MV-4-11 (cell line): ENCODE measurements around the gene MESP1.
"Not testable (repeated sequence)": the region's sequence is repeated elsewhere in the genome, so short reads cannot be mapped to it uniquely, and the experiment has no call there.

Source experiments
- DNase-seq: peaks from one replicate; lab custom pipeline; 2025; lab: John Stamatoyannopoulos, UW

MESP1 gene, protein sequence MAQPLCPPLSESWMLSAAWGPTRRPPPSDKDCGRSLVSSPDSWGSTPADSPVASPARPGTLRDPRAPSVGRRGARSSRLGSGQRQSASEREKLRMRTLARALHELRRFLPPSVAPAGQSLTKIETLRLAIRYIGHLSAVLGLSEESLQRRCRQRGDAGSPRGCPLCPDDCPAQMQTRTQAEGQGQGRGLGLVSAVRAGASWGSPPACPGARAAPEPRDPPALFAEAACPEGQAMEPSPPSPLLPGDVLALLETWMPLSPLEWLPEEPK

DNA sequence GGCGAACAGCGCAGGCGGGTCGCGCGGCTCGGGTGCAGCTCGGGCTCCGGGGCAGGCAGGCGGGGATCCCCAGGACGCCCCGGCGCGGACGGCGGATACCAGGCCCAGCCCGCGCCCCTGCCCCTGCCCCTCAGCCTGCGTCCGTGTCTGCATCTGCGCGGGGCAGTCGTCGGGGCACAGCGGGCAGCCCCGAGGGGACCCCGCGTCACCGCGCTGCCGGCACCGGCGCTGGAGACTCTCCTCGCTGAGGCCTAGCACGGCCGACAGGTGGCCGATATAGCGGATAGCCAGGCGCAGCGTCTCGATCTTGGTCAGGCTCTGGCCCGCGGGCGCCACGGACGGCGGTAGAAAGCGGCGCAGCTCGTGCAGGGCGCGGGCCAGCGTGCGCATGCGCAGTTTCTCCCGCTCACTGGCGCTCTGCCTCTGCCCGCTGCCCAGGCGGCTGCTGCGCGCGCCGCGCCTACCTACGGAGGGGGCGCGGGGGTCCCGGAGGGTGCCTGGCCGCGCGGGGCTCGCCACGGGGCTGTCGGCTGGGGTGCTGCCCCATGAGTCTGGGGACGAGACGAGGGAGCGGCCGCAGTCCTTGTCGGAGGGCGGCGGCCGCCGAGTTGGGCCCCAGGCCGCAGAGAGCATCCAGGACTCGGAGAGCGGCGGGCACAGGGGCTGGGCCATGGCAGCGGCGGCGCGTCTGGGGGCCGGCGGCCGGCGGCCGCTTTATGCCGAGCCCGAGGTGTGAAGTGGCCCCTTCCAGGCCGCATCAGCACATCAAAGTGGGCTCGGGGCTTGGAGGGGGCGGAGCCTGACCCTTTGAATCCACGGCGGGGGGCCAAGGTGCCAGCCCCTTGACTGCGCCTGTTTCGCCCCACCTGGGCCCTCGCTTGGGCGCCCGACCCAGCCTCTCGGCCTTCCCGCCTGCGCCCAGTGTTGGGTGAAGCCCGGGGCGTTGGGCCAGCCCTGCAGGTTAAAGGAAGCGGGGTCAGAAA is at the start of gene MESP1:
MESP1 (minus strand) TSS at position 690 of the 983 bp plus-strand sequence; CDS start at position 672, 18 bp downstream.
- DNase-seq: peak; percentile 87

DNA sequence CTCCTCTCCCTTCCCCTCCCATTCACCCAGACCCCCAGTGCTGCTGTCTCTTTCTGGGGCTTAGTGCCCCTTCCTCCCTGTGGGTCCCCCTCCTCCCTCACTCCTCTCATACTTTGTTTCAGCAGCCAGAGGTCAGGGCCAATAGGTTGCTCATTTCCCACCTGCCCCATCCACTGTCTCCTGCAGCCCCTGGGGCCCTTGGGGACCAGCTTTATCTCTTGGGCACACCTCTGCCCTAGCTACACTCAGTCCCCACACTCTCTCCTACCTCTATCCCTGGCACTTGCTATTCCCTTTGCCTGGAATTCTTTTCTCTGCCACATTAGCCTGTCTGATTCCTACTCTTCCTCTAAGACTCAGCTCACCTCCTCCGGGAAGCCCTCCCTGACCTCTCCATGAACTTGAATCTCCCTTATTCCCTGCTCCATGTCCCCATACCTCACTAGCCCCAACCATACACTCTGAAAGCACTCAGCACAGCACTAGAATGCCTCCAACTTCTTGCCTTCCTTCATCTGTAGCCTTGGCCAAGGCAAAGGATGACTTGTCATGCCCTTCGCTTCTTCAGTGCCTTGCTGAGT is 49.0 kb upstream of the MESP1 start:
- no peak for DNase-seq

DNA sequence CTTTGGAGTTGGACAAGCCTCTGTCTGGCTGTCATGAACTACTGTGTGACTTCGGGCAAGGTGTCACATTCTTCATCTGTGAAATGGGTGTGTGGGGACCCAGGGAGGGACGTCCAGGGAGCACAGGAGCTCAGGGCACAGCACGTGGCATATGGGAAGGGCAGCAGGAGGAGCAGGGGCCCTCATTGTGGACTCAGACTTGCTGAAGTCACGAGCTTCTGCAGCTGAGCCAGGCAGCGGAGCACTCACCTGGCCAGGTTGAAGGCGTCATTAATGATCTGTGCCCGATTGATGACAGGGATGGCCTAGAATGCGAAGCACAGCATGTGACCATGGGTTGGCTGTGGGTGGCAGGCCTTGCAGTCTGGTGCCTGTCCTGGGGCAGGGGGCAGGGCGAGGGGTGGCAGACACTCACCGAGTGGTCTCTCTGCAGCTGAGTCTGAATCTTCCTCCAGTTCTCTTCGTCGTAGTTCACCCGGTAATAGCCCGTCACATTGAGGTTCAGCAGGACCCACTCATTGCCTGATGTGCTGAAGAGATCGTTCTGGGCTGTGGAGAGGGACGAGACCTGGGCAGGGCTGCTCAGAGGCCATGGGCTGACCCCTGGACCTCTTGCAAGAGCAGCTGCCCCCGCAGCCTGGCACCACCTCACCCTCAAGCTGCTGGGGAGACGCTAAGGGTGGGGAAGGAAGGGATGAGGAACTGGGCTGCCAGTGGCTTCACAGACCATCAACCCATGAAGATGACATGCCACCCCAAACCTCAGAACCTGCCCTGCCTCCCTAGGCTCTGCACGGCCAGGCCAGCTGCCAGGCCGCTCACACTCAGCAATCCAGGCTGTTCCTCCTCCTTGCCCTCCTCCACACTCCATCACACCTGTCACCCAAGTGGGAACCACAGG is 48.2 kb upstream of the MESP1 start:
- no peak for DNase-seq

DNA sequence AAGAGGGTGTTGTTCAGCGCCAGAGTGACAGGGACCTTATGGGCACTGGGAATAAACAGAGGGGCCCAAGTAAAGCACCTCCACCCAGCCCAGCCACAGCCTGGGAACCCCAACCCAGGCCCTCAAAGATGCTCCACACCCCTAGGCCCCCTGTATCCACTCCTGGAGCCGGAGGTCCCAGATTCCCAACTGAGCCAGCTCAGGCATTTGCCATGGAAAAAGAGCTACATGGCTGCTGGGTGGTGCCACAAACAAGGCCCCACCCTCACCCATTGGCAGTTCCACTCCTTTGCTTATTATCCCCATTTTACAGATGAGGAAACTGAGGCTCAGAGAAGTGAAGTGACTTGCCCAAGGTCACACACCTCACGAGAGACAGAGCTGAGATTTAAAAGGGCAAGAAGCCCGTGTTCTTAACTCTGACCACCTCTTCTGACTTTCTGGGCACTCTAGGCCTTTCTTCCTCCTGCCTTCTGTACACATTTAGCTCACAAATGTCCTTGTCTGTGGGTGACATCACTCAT is 46.7 kb upstream of the MESP1 start:
- DNase-seq: no peak

DNA sequence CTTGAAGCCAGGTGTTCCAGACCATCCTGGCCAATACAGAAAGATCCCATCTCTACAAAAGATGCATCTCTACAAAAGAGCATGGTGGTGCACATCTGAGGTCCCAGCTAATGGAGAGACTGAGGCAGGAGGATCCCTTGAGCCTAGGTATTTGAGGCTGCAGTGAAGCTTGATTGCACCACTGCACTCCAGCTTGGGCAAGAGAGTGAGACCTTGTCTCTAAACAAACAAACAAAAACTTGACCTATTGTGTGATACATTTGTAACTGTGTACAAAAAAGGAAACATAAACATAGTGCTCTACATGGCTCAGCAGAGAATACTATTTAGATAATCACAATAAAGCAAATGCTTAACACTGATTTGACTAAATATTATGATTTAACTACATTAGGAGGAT is 44.9 kb upstream of the MESP1 start:
- no peak for DNase-seq

DNA sequence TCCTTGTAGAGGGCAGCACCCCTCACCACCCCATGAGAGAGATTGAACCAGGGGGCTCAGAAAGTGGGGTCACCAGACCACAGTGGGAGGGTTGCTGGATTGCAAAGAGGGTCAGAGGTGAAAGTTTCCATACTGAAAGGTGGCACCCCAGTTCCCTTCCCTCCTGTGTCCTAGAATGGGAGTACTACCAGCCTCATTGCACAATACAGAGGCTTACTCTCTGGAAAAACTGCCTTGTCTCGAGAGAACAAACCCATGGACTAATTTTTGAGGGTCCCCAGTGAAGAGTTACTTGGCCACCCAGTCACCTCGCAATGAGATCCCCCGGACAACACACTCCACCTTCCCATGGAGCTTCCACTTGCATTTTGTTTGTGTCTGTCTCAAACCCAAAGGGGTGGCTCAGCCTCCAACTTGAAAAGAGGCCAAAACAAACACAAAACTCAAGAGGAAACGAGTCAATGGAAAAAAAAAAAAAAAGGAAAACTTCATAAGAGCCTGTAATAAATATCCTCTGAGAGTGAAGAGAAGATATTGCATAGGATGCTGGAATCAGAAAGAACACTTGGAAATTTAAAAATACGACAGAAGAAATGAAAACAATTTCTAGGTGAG is 43.7 kb upstream of the MESP1 start:
- no peak for DNase-seq

DNA sequence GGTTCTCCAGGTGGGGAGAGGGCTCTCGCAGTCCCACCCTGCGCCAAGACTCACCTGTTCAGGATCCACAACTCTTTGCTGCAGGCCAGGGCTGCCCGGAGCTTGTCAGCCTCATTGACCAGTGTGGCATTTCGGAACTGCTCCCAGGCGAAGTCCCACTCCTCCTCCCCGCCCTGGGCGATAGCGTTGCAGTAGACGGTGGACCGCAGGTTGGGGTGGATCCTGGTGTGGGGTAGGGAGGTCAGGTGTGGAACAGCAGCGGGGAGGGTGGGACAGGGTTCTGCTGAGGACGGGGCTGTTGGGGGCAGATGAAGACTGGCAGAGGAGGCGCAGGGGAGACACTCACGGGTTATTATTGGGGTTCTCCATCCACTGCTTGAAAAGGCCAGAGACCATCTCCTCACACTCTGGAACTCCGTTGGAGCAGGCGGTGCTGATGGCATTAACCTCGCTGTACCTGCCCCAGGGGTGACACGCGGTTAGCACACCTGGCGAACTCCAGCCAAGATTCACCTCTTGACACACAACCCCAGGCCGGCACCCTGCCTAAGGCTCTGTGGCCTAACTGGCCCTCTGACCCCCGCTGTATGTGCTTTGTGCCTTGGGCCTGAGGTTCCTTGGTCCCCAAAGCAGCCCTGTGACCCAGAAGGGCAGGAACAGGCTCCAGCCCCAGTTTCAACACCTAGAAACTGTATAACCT is 41.2 kb upstream of the MESP1 start:
- DNase-seq: no peak

DNA sequence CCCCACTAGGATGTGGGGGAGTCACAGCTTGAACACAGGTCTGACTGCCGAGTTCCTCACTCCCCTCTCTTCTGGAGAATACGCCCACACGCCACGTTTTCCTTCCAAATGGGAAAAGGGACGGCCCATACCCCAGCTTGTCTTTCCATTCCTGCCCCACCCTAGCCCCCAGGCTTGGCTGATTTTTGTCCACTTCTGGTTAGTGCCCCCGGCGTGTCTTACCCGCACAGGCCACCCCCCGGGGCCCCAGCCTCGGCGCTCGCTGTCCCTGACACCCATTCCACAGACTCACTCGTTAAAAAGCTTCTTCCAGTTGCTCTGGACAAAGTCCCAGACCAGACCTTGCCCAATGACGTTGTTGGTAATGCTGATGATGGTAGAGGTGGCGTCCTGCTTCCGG is 39.6 kb upstream of the MESP1 start:
- no peak for DNase-seq

DNA sequence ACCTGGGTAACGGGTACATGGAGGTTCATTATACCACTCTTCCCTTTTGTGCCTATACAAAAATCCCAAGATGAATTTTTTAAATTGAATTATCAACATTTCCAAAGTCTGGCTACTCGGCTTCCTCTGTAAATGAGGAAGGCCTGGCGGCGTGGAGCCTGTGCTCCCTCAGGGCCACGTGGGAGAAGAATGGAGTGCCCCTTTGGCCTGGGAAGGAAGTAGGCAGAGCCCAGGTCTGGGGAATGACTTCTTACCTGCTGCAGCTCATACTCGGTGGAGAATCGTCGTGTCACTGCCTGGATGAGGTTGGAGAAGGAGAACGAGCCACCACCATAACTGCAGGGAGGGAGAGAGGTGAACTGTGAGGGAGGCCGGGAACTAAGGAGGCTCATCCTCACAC is 39.2 kb upstream of the MESP1 start:
- no peak for DNase-seq

DNA sequence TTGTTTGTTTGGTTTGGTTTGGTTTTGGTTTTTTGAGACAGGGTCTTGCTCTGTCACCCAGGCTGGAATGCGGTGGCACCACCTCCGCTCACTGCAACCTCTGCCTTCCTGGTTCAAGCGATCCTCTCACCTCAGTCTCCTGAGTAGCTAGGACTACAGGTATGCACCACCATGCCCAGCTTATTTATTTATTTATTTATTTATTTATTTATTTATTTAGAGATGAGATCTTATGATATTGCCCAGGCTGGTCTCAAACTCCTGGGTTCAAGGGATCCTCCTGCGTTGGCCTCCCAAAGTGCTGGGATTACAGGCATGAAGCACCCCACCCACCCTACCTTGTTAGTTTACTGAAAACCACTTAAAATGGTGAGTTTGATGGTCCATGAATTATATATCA is 37.5 kb upstream of the MESP1 start:
- not testable (repeated sequence) for DNase-seq

DNA sequence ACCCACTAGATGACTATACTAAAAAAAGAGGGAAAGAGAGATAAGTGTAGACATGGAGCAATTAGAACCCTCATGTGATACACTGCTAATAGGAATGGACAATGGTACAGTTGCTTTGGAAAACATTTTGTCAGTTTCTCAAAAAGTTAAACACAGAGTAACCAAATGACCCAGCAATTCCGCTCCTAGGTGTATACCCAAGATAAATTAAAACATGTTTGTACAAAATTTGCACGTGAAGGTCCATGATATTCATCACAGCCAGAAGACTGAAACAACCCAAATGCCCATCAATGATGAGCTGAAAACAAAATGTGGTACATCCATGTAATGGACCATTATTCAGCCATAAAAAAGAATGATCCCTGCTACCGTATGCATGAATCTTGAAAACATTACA is 36.9 kb upstream of the MESP1 start:
- no peak for DNase-seq

DNA sequence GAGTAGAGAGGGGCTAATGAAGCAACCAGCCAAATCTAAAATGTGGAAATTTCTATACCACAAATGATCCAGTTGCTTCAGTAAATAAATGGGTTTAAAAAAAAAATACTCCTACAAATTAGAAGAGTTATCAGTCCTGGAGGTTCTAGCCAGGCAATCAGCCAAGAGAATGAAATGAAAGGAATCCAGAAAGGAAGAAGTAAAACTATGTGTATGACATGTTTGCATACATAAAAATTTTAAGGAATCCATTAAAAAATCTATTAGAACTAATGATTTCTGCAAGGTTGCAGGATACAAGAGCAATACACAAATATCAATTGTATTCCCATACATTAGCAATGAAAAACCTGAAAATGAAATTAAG is 34.7 kb upstream of the MESP1 start:
- no peak for DNase-seq

DNA sequence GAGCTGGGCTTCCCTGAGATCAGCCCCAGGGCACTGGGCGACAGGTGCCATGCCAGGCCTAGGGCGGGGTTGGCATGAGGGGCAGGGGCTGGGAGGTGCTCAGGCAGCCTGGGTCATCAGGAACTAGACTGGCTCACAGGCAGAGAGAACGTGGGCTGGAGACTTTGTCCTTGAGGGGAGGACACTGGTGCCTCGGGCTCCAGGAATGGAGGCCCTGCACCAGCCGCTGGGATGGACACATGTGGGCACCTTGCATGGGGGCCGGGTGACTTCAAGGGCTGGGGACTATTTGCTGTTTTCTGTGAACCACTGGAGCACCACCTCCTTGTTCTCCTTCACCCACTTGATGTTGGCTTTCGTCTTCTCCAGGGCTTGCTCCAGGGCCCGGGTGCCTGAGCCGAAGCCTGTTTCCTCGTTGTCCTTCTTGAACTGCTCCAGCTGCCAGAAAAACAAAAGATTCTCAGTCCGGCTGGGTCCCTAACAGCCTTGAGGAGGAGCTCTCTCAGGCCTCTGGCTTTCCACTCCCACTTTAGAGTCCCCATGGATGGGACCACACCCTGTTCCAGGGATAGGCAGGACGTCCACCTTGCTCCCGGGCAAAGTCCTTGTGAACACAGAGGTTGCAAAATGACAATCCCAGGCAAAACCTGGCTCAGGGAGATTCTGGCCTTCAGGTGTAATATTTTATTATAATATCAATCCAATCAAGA is 34.2 kb upstream of the MESP1 start:
- no peak for DNase-seq

DNA sequence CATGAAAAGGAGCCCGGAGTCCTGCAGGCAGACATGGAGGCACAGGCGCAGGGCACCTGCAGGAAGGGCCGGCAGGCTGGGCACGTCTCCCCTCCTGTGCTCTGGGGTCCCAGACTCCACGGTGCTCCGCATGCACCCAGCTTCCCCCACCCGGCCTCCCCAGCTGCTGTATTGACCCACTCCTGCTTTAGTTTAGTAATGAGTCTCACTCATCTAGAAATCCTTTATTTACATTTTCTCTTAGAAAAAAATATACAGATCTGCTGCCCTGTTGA is 33.6 kb upstream of the MESP1 start:
- DNase-seq: no peak

DNA sequence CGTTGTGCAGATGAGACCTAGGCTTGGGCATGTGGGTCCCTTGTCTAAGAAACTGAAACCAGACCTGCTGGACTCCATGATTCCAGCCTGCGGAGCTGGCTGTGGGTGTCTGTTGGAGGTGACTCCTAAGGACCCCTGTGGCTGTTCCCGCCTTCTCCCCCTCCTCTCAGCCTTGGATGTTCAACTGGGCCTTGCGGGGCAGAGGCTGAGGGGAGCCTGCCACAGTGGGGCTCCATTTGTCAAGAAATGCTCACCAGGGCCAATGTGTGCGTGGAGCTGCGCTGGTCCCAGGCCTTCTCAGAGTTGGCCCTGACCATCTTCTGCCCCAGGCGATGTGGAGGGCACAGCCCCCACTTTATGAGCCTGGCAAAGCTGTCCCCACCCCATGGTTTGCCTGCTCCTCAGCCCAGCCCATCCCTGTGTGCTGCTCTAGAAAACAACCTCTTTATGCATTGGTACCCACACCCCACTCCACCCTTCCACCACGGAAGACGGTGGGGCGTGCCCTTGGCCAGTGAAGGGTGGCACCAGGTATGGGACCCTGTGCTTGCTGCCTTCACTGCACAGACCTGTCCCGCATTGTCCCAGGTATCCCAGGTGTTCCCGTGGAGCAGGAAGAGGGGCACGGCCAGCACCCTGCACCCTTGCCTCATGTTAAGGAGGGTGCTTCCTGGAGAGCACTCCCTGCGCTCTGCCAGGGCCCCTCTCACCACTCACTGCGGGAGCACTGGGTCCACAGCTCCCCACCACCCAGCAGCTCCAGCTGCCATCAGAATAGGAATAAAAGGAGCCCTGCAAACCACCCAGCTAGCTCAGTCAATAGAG is 33.0 kb upstream of the MESP1 start:
- DNase-seq: no peak

DNA sequence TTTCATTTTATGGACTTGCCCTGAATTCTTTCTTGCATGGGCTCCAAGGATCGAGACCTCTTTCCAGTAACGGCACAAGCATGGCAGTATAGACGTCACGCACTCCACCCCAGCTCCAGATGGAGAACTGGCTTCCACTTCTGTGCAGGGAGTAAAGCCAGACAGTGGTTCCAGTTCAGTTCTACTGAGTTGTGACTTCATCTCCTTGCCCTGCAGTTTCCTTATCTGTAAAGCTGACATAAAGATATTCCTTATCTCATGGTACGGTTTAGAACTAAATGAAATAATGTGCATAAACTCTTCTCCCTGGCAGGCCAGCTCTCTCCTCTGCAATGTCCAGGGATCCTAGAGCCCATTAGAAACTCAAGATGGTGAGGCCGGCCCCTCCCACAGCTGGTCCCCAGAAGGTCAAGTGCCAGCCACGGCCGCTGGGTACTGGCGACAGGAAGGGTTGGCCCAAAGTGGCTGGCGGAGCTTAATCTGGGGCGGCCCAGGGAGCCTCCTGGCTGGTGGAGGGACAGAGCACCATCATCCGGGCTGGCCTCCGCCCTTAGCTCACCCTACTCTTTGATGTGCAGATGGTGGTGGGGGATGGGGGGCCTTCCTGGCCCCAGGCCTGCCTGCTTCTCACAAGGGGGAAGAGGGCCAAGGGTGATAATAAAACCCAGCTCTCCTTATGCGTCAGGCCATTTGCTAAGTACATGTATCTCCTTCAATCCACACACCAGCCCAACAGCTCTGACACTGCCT is 32.2 kb upstream of the MESP1 start:
- no peak for DNase-seq

DNA sequence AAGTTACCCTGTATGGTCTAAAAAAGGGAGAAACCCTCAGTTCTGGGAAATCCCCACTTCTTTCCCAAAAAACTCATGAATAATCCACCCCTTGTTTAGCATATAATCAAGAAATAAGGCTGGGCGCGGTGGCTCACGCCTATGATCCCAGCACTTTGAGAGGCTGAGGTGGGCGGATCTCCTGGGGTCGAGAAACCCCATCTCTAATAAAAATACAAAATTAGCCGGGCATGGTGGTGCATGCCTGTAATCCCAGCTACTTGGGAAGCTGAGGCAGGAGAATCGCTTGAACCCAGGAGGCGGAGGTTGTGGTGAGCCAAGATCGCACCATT is 31.5 kb upstream of the MESP1 start:
- DNase-seq: peak; percentile 23

DNA sequence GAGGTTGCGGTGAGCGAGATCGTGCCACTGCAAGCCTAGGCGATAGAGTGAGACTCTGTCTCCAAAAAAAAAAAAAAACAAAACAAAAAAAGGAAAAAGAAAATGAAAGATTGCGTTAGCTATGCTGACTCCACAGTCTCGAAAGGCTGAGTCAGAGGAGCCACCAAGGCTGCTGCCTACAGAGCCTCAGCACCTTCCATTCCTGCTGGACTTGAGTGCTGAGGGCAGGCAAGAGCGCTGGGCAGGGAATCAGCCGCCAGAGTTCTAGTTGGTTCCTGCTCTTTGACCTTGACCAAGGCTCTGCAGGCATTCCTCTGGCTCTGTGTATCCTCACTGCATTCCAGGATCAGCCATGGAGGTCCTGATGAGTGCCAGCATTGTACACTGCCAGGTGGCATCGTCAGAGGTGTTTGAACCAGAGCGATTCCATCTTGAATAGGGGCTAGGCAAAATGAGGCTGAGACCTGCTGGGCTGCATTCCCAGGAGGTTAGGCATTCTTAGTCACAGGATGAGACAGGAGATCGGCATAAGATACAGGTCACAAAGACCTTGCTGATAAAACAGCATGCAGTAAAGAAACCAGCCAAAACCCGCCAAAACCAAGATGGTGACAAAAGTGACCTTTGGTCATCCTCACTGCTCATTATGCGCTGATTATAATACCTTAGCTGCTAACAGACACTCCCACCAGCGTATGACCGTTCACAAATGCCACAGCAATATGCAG is 31.0 kb upstream of the MESP1 start:
- peak; percentile 65 for DNase-seq
